Esophagus muscularis mucosa (tissue), 3 donors: ENCODE data around the gene ATP8B2.

ENCODE experiments used
- CTCF ChIP-seq, 3 experiments: fragments of 200-600 bp in 2 of 3; fragments of 450-650 bp in 1 of 3; sonication (generic) in 2 of 3; IDR thresholded peaks; one replicate each; pipeline ENCODE4 v1.5.1; 2017 to 2019; ENCODE audit warnings: antibody characterized with exemption in 3 of 3, mild to moderate bottlenecking in 2 of 3, moderate library complexity in 1 of 3
- POLR2AphosphoS5 ChIP-seq, 2 donors: sonication (generic); formaldehyde crosslinking; IDR thresholded peaks; one replicate each; pipeline ENCODE4 v1.6.1; 2017; ENCODE audit warnings: antibody characterized with exemption in 2 of 2

DNA sequence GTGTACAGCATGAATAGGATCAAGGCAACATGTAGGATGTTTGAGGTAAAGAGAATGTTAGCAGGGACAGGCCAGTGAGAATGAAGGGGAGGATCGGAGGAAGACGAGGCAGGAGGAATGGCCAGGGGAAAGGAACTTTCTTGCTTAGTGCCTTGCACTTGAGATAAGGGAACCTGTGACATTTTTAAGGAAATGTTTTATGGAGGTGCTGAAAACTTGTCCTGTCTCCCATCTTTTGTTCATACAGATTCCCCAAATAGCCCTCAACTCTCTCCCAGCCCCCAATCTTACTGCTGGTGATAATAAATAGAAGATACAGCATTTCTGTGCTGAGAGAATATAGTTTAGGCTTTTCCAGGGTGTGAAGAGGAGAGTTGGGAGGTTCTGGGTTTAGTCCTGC is 13.6 kb downstream of the ATP8B2 start:
- TF ChIP-seq CTCF (IDR thresholded peaks at IDR 0.05) (no peak), POLR2AphosphoS5 (IDR thresholded peaks at IDR 0.05) (no peak)
